ENCODE results near the gene TYMP.
A peak's percentile ranks its signal among the peaks of the same experiment; 100 is the strongest.

The TYMP gene

DNA sequence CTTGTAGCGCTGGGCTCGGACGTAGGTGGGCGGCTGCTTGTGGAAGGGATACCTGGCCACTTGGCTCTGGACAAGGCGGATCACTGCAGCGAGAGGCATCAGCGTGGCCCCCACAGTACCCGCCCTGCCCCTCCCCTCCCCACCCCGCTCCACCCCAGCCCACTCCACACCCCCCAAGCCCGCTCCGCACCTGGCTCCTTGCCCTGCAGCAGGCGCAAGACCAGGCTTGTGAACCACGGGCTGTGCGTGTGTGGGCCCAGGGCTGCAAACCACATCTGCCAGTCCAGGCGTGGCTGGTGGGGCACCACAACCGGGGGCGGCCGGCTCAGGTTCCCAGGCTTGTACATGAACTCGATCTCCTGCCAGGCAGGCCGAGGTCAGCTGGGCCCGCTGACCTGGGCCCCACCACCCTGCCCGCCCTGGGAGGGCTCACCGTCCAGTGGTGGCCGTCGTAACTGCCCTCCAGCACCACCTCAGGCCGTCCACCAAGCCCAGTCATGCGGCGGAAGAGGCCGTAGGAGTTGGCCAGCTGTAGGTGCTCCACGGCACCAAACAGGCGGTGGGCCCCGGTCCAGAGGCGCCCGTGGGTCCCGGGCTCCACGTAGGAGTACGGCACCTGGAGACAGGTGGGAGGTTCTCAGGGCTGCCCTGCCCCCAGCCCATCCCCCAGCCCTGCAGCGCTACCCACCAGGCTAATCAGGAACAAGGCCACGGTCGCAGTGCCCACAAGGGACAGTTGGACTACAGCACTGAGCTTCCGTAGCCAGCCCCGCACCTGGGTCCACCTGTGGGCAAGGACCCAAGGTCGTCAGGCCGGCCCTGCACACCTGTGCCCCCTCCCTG is 25.2 kb downstream of the TYMP start:
- DNase-seq = no peak

DNA sequence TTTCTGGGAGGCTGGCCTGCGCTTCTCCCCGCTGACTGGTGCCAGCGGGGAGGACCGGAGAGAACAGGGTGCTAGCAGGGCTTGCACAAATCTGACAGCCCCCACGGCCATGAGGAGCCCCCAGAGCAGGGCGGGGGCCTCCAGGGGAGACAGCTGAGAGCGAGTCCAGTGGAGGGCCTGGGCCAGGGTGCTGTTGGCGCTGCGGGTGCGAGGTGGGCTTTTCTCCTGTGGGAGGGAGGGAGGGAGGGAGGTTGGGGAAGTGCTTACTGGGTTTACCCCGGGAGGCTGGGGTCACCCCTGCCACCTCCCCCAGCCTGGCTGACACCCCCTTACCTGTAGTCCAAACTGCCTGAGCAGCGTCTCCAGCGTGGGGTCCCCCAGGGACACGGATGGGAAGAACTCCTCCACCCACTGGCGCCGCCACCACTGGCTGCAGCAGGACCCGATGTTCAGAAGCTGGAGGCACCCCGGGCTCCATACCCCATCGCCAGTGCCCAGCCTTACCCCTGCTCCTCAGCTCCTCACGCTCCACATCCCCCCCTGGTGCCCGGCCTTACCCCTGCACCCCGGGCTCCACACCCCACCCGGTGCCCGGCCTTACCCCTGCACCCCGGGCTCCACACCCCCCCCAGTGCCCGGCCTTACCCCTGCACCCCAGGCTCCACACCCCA is 26.2 kb downstream of the TYMP start:
- no peak for DNase-seq

DNA sequence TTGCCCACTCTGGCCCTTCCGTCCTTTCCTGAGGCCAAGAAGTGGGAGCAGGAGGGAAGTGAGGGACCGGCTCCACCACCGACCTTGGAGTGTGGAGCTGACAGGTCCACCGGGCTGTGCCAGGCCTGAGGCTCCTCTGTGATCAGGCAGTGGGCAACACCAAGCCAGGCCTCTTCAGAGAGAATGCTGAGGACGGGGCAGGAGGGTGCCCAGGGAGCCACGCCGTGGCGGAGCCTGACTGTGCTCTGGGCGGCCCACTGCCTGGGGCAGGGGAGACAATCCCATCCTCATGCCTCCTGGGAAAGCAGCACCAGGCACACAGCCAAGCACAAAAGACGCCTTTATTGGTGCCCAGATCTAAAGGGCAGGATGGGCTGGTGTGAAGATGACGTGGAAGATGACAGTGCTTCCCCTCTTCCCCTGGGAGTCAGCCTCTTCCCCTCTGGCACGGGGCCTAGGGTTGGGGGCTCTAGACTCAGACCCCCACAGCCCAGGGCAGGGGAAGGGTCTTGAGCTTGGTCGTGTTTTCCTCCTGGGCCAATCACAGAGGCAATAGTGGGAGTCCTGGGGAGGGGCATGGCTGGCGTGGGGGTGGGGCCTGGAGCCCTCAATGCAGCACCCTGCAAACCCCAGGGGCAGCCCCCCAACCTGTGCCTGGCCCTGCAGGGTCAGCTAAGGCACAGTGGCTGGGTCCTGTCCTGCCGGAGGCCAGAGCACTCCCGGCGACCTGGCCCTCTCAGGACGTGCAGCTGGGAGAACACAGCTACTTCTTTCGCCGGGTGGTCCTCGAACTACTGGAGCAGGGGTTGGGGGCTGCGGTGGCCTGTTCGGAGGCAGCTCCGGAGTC is 27.0 kb downstream of the TYMP start:
- DNase-seq = no peak

DNA sequence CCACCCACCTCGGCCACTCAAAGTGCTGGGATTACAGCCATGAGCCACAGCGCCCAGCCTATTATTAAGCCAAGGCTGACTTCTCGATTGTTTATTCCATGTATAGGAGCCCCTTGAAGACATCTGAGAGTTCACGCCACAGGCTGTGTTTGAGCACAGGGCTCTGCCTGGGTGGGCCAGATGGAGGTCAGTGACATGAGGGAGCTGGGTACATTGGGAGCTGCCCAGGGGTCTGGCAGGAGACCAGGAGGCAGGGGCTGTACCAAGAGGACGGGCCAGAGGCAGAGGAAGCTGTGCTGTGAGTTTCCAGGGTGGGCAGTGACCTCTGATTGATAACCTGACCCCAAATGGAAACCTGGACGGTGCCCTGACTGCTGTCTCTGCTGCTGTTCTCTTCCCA is 27.7 kb downstream of the TYMP start:
- DNase-seq = no peak

DNA sequence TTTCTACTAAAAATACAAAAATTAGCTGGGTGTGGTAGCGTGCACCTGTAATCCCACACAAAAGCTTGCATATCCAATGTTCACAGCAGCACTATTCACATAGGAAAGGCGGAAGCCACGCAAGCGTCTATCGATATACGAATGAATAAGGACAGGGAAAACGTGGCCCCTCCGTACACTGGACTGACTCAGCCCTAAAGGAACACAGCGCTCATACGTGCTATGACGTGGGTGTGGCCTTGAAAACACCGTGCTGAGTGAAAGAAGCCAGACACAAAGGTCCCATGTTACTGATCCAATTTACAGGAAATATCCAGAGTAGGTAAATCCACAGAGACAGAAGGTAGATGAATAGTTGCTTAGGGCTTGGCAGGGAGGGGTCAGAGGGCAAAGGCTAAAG is 29.4 kb downstream of the TYMP start:
- no peak for DNase-seq

DNA sequence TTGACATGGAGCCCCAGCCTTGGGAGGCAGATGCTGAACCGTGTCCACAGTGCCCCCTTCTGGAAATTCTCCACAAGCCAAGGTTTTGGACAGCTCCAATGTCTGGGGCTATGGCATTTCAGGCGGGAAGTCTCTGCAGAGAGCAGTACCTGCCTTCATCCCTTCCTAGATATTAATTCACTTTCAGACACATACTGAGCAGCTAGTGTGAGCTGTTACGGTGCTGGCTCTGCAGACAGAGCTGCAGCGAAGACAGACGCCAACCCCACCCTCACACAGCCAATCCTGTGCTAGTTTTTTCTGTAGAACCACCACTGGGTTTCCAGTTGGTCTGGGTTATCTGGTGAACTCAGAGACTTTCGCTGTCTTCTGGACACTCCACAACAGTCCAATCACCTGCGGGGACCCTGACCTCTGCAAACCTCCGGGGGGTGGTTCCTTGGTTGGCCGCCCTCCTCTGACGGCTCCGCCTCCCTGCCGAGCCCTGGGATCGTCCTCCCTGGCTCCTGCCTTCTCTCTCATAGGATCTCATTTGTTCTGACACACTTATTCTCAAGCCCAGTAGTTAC is 31.4 kb downstream of the TYMP start:
- peak; percentile 51 to 67 for DNase-seq

DNA sequence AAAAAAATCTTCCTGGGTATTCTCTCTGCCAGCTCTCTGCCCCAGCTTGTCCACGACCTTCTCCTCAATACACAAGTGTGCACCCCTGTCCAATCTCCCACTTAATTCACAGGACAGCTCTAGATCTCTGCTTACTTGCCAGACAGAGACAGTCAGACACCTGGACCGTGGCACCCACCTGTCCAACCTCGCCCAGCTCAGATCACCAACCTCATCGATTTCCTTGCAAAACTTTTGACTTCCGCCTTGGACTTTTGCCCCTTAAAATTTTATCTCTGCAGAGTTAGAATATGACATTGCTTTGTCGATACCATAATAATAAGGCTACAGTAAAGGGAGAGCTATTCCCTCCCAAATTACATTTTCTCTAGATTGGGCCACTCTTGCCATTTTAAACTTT is 32.7 kb downstream of the TYMP start:
- no peak for DNase-seq

DNA sequence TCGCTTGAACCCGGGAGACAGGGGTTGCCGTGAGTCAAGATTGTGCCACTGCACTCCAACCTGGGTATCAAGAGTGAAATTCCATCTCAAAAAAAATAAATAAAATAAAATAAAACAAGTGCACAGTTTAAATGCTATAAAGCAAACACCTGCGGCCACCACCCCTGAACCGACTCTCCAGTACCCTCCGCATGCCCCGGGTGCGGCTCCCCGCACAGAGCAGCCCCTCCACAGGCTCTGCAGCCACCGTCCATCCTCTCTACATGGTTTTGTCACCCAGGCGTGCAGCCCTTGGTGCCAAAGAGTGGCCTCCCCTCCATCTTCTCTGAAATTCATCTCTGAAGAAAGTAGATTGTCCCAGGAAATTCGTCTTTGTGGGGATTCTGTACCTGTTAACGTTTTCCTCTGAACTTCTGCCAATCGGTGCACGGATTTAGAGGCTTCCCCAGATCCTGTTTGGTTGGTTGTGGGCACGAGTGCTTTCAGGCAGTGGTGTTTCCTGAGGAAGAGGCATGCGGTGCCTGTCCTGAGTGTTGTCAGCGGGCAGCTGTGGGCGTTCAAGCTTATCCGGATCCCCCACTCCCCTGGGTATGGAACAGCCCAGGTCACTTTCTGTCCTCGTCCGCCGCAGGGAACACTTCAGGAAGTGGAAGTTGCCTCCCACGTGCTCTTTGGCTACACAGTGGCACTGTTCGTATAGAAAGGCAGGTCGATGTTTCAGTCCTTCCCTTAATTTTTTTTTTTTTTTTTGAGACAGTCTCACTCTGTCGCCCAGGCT is 39.1 kb downstream of the TYMP start:
- DNase-seq = peak; percentile 6 to 40

DNA sequence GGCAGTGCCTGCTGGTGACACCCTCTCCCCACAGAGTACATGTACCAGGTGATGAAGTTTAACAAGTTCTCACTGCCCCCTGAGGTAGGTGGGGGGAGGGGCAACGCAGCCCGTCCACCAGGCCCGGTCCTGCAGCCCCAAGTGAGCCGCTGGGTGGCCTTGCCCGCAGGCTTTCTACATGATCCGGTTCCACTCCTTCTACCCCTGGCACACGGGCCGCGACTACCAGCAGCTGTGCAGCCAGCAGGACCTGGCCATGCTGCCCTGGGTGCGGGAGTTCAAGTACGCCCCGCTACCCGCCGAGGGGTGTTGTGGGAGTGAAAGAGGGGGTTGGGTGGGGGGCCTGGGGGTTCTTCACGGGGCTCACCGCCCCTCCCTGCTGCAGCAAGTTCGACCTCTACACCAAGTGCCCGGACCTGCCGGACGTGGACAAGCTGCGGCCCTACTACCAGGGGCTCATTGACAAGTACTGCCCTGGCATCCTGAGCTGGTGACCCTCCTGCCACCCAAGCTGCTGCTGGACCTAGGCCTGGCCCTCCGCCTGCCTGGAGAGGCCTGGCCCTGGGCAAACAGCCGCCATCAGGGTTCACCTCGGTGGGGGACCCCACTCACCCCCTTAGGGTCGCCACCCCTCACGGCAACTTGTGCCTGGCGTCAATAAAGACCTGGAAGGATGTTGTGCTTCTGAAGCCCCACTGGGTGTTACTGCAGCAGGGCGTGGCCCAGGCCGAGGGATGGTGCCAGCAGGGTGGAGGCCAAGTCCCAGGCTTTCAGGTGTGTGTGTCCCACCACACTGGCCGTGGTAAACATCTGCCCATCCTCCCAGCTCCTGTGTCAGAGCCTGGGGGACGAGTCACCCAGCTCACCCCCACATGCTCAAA is 40.2 kb downstream of the TYMP start:
- no peak for DNase-seq

DNA sequence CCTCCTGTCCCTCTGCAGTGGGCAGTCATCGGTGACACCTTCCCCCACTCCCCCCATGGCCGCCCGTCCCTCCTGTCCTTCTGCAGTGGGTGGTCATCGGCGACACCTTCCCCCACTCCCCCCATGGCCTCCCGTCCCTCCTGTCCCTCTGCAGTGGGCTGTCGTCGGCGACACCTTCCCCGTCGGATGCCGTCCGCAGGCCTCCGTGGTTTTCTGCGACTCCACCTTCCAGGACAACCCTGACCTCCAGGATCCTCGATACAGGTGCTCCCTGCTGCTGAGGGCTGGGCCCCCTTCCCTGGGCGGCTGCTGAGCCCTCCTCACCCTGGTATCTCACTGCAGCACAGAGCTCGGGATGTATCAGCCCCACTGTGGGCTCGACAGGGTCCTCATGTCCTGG is 40.9 kb downstream of the TYMP start:
- DNase-seq = no peak

DNA sequence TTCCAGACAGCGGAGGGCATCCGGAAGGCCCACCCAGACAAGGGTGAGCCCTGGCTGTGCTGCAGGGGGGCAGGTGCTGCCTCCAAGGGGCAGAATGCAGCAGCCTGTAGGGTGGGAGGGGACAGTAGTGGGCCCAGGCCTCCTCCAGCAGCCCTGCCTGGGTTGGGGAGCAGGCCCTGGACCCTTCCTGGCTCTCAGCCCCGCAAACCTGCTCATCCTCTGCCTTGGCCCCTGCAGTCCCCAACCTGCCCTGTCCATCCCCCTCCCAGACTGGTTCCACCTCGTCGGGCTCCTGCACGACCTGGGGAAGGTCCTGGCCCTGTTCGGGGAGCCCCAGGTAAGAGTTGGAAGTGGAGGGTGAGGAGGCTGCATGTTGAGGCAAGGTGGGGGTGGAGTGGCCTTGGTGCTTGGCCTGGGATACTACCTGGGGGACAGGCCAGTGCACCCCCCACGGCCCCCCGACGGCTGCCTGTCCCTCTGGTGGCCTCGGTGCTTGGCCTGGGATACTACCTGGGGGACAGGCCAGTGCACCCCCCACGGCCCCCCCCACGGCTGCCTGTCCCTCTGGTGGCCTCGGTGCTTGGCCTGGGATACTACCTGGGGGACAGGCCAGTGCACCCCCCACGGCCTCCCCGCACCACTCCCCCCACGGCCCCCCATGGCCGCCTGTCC is 41.7 kb downstream of the TYMP start:
- DNase-seq = no peak

DNA sequence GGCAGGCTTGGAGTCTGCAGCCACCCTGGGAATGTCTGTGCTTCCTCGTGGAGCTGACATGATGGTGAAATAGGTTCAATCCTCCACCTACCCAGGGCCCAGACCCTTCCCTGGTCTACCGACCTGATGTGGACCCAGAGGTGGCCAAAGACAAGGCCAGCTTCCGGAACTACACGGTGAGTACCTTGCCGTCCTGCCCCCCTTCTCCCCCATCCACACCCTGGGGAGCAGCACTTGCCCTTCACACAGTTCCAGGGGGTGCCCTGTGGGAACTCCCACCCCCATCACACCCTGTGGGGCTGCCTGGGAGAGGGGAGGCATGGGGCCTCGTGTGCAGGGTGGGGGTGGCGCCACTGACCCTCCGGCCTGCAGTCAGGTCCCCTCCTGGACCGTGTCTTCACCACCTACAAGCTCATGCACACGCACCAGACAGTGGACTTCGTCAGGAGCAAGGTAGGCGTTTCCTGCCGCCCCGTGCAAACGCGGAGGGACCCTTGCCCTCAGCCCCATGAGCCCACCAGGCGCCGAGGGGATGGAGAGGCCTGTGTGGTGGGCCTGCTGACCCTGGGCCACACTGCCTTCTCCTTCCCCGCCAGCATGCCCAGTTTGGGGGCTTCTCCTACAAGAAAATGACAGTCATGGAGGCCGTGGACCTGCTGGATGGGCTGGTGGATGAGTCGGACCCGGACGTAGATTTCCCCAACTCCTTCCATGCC is 42.4 kb downstream of the TYMP start:
- DNase-seq = no peak

DNA sequence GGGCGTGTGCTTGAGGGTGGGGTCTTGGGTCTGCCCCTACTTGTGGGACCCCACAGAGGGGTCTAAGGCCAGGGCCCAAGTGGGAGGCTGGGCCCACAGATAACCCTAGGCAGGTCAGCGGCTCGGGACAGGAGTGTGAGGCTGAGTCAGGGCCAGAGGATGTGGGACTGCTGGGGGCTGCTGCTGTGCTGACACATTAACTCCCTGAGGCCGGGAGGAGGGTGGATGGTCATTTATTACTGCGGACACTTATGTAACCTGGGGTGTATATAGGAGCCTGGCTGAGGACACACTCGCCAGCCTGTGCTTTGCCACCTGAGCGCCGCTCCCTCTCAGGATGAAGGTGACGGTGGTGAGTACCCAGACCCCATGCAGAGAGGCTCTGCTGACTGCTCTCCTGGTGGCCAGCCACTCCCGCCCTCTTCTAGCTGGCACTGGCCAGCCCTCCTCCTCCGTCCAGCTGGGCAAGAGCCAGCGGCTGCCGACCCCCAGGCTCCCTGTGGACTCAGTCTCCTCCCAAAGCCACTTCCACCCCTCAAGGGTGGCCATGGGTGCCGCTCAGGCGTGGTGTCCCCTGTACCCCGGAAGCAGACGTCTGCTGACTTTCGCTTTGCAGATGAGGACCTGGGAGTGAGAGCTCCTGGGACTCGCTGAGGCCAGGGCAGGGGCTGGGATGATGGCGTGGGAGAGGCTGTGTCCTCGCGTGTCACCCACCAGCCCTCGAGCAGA is 43.1 kb downstream of the TYMP start, which contains the start of gene MIOX:
Gene MIOX (plus strand): TSS at position 299 of the 729 bp plus-strand sequence. CDS start 39 bp downstream, at position 338.
- no peak for DNase-seq

DNA sequence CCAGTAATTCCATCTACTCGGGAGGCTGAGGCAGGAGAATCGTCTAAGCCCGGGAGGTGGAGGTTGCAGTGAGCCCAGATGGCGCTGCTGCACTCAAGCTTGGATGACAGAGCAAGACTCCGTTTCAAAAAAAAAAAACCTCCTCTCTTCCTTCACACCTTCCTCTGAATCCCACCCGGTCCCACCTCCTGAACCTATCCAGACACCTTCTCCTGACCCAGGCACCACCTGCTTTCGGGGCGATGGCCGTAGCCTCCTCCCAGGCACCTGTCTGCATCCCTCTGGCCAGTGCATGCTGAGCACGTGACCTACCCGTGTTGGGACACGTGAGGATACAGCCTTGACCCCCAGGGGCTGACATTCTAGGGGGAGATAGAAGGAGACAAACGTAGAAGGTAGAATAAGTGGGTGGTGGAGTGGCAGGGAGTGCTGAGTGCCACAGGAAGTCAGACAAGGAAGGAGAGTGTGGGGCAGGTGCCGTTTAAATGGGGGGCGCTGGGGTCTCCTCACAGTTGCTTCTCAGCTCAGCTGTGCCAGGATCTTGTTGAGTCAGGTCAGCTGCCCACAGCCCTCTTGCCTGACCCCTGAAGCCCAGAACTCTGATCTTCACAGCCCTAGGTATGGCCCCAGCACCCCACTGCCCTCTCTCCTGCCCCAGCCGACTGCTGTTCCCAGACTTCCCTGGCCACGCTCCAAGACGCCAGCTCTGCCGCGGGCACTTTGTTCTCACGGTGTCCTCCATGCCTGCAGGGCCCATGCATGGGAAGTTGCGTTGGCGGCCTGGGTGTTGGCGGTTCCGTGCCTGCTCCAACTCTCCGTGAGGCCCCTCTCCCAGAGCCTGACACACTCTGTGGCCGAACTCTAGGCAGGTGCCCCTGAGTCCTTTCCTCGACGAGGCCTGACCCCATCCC is 44.3 kb downstream of the TYMP start:
- no peak for DNase-seq

DNA sequence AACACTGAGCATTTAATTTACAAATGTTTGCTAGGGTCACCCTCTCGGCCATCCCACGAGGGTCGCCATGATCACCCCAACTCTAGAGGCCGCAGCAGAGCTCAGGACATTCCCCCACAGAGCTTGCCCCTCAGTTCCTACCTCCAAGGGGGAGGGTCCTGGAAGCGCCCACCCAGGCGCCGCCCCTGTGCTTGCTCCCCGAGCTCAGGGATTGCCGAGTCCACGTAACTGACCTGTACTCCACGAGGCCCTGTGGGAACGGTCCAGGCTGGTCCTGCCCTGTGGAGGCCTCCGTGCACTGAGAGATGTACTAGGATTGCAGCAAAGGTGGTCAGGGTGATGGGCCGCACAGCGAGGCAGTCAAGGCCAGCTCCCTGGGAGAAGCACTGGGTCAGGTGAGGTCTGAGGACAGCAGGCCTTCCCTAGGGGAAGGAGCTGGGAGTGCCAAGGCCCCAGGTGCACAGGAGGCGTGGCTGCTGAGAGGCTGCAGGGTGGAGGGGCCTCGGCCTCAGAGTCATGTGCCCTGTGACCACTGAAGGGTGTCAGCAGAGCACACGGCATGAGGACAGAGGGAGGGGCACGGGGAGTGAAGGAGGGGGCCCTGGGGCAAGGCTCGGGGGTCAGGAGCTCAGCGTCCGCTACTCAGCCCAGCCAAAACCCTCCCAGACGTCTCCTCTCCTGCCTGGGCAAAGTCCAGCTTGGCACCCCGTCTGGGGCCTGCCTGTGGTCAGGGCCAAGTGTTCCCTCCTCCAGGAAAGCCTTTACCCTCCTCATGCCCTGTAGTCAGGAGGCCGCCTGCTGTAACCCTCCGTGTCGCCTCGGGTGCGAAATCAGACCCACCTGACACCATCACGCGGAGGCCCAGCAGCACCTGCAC is 45.6 kb downstream of the TYMP start:
- DNase-seq = no peak

DNA sequence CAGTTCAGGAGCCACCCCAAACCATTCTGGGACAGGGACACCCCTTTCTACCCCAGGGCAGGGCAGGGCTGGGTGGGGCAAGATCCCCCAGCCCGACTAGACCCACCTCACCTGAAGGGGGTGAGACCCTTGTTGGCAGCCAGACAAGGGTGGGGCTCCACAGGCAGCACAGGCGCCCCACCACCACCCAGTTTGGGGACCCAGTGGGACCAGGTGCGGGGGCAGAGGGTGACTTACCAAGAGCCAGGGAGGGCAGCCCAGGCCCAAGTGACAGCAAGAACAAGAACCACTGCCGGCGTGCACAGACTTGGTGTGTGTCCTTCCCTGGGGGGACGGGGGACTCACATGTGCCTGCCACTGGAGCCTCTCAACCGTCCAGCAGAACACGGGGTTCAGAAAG is 46.3 kb downstream of the TYMP start:
- DNase-seq = no peak

DNA sequence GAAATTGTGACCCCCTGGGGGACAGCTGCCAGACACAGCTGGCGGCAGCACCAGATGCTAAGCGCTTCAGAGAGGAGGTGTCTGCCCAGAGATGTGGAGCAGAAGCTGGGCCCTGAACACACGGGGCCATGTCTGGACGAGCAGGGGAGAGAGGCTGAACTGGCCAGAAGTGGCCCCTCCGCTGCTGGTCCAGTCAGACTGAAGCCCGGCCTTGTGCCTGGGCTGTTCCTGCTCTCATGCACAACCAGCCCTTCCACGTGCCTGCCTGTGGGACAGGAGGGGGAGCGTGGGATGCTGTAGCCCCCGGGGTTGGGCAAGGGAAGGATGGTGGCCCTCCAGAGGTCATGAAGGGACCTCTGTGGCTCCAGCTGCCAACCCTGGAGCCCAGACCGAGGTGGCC is 46.7 kb downstream of the TYMP start:
- DNase-seq = no peak
